GM19324 (cell line): ENCODE data around the gene FYN.

Experiments used
- ATAC-seq: cut with Tn5 transposase; IDR thresholded peaks from one replicate; pipeline ENCODE4 v1.9.1; 2021; ENCODE audit warnings: mild to moderate bottlenecking, moderate library complexity; ENCODE audit not compliant: unreplicated experiment, low FRiP score

The FYN gene

DNA sequence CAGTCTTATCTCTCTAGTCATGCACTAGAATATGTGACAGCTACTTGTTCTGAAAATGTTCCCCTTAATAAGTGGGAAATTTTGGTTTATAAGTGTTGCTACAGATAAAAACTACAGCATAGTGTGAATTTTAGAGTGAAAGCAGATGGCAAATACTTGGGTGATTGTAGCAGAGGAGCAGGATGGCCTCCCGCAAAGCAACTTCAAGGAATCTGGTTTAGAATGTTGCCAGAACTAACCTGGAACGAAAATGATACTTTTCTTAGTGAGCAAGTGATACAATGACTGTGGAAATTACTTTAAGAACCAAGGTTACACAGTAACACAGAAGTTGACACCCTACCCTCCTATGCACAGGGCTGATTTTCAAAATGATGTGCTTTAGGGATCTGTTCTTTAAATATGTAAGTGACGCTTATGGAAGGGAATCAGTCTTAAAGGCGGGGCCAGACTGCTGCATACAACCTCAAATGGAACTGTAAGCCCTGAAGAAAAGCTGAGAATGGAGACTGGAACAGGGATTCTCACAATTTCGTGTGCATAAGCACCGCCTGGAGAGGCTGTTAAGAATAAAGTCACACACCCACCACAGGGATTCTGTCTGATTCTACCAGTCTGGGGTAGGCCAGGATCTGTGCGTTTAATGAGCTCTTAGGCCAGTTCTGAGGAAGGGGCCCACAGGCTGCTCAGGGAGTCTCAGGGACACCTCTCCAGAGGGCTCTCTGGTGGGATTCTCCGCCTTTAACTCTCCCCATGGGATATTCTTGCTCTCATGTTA lies 97.9 kb downstream of the FYN start:
- no peak for ATAC-seq

DNA sequence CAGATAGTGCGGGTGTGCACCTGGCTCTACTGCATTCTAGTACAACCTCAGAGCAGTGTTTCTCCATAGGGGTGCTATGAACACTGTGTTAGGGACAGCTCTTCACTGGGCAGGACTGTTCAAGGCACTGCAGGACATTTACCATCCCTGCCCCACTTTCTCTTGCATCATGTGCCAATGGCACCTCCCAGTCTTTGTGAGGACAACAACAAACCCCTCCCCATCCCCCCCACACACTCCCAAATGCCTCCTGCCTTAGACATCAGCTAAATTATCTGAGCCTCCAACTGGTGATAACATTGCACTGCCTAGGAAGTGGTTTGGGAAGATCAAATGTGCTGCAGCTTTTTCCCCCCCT lies 98.9 kb downstream of the FYN start:
- ATAC-seq = no peak

GRCh38 chr6:111773501-111774345 lies 99.5 kb downstream of the FYN start:
- no peak for ATAC-seq

- no peak for ATAC-seq
These were observed 100.9 kb downstream of the FYN start for GRCh38 chr6:111772381-111772780.

- ATAC-seq = no peak
These were observed 101.6 kb downstream of the FYN start for GRCh38 chr6:111771629-111772028.

DNA sequence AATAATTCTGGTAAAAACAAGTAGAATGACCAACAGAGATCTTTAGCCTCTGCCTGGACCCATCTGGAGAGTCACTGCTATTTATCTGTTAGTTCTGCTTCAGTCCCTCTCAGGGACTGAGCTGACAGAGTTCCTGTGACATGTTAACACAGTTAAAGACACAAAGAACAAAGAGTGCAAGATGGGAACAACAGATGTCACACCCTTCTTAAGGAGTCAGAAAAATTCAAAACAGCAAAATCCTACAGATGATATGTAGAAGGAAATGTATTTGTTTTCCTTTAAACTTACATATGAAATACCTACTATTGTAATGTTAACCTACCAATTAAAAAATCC lies 102.2 kb downstream of the FYN start:
- ATAC-seq = no peak

- ATAC-seq = no peak
These were observed 102.8 kb downstream of the FYN start for GRCh38 chr6:111770263-111771093.

- no peak for ATAC-seq
These were observed 103.7 kb downstream of the FYN start for GRCh38 chr6:111769365-111770152.

DNA sequence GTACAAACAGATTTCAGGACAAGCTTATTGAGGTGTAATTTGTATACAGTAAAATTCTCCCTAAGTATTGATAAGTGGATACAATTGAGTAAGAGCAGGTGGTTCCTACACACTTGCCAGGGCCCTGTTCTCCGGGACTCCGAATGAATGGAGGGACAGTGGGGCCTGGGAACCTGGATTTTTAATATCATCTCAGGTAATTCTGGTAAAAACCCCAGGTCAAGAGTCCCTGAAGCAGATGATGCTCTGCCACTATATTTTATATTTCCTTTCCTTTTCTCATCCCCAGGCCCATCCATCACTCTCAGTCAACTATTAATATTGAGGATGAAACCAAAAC lies 104.9 kb downstream of the FYN start:
- no peak for ATAC-seq

DNA sequence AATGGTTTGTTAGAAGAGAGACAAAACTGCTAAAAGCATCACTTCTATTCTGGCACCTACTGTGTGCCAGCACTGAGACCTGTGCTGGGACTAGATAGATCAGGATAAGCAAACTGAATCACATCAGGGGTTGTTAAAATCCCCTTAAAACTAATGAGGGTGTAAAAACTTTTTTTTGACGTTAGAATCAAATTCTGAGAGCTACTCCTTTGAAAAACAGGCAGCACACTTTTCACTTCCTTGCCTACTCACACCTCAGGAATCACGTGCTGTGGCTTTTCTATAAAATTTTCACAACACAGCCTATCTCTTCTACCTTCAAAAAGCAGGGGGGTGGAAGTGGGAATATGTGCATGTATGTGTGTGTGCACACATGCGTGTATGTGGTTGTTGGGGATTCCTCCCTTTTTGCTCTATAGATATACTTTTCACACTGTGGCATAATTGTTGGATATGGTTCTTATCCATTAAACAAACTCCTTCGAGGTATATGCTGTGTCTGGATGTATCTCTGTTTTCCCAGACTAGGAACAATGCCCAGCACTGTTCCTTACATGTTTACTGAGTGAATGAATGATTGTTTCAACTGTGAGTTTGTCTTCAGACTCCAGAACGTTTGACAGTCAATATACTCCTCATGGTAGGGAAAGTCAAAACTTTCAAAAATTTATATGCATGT lies 105.4 kb downstream of the FYN start:
- no peak for ATAC-seq

GRCh38 chr6:111766201-111766857 lies 106.9 kb downstream of the FYN start:
- ATAC-seq = no peak

DNA sequence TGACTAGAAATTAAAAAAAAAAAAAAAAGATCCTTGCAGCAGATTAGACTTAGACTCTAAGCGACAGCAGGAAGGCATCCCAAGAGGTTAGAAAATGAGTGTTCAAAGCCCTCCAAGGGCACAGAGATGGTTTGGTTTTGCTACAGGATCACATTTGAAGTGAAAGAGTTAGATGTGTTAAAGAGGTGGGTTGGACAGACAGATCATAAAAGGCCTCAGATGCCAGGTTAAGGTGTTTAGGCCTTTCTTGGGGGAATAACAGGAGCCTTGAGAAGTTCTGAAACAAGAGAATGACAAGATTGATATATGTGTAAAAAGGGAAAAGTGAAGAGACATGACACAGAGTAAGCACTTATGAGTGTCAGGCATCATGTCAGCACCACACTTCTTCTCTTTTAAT lies 107.5 kb downstream of the FYN start:
- ATAC-seq = no peak

DNA sequence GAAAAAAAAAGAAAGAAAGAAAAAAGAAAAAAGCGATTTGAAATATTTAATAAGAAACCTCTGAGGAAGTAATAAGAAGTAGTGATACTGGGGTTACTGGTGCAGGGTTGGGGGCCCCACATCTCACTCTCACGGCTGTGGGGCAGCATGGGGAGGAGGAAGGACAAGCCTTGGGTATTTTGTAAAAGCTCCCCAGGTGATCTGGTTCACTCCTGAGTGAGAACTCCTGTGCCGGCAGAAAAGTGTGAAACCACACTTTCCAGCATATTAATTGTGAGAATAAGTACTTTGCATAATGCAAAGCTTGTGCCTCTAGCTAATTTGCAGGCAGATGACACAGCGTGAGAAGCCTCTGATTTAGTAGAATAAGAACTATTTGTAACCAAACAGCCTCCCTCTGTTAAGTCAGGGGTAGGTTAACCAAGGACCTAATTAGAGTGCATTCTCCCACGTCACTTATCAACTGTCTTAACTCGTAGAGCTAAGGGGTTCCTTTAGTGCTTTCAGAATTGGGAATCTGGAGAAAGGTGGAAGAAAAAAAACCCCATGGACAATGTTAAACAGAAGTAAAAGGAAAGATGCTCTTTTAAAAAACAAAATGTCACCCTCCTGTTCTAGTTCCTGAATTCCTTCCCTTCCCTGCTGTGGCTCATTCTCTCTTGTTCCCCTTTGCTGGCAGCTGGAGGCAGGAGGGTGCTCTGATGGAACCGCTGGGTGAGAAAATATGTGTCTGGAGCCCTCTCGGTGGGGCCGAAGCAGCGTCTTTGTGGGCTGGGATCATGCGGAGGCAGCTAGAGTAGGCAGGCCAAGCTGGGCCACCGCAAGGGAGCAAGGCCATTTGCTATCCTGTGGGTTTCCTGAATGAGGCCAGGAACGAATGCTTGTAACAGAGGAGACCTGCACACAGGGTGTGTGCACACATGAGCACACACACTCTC lies 108.7 kb downstream of the FYN start:
- peak; percentile 83 for ATAC-seq

DNA sequence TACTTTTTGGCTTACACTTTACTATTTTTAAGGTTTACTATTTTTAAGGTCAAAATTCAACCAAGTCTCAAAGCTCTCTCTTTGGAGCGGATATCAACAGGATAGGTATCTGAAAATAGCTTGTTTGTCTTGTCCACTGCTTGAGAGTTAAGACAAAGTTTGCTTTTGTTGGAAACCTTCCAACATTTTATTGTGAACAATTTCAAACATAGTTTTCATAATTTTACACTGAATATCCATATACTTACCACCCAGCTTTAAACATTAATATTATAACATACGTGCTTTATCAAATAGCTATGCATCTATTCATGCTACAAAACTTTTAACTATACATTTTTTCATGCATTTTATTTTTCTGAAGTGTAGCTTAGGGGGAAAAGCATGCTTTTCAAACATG lies 109.9 kb downstream of the FYN start:
- no peak for ATAC-seq

DNA sequence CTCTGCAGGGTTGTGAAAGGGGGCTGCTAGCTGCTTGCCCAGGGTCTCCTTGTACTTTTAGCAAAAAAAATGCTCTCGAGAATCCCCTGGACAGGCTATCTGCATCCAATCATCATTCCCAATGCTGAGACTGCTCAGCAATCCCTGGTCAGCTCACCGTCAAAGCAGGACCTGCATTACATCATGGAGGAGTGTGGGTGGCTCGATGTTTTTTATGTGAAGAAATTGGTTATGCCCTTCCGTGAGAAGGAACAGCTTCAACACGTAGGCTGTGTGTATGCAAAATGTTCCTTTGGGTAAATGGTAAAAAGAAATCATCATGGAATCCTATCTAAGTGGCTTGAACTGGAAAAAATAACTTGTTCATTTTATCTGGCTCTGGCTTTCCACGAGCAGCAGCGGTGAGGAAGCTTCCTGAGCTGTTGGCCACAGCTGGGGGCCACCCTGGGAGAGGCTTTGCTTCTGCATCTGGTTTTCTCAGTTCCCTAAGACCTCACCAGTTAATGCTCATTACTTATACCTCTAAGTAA lies 111.4 kb downstream of the FYN start:
- ATAC-seq = peak; percentile 44

DNA sequence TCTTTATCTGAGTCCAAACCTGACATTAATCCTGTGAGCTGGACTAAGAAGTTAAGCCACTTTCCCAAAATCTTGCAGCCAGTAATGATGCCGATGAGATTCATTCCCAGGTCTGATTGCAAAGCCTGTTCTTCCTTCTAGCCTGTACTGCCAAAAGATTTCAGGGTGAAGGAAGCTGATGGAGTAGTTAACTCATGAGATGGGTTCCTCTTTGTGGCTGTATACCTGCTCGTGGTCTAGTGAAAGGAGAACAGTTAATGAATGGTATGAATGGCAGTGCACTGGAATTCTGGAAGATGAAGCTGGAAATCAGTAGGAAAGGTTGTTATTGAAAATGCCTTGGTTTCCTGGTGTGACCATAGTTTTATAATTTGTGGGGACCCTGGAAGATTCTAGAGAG lies 112.0 kb downstream of the FYN start:
- no peak for ATAC-seq

- no peak for ATAC-seq
These were observed 113.1 kb downstream of the FYN start for GRCh38 chr6:111759836-111760785.
